ENCODE data around the gene FUT7. TPM values are rescaled to one million over a fixed set of nuclear protein-coding genes. Genes with fewer than 3 reads are reported as not detected.

Gene FUT7
- total RNA-seq, 2 donors from 2014 or later = 12.1 to 27.9 TPM

GRCh38 chr9:137023583-137023991 lies 8.3 kb downstream of the FUT7 start:
- ATAC-seq (replicated peaks) = no peak
- H3K4me1 Mint-ChIP-seq = no peaks in the 10 kb centered on the region
- H3K27me3 Mint-ChIP-seq = no peaks in the 10 kb centered on the region
- no peak overlapping the region for H3K27ac Mint-ChIP-seq
- H3K9me3 Mint-ChIP-seq = no peaks in the 10 kb centered on the region
- no peaks in the 10 kb centered on the region for H3K36me3 Mint-ChIP-seq (ENCODE audit: low read depth)
- H3K4me3 Mint-ChIP-seq = no peak overlapping the region

DNA sequence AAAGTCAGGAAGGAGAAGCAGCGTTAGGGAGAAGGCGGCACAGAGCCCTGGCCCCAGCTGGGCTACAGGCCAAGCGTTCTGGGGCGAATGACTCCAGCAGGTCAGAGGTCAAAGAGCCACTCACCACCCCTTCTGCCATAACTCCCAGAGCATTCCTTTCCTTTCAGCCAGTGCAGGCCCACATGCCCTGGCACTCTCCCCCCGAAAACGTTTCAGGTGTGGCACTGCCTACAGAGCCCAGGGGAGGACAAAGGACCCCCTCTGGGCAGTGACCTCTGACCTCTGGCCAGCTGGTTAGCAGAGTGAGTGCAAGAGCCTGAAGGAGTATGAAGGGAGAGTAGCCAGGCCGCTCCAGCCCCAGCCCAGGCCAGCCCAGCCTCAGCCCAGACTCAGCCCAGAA lies 8.7 kb downstream of the FUT7 start:
- Mint-ChIP-seq H3K9me3 (no peaks in the 10 kb centered on the region), H3K4me1 (no peaks in the 10 kb centered on the region), H3K4me3 (no peak overlapping the region), H3K27ac (no peak overlapping the region), H3K27me3 (no peaks in the 10 kb centered on the region), H3K36me3 (ENCODE audit: low read depth) (no peaks in the 10 kb centered on the region)
- no peak for ATAC-seq (replicated peaks)

- Mint-ChIP-seq H3K36me3 (ENCODE audit: low read depth) (no peaks in the 10 kb centered on the region), H3K9me3 (no peaks in the 10 kb centered on the region), H3K4me1 (no peaks in the 10 kb centered on the region), H3K4me3 (no peak overlapping the region), H3K27ac (no peak overlapping the region), H3K27me3 (no peaks in the 10 kb centered on the region)
- no peak for ATAC-seq (replicated peaks)
Measured at GRCh38 chr9:137022662-137023008, 9.3 kb downstream of the FUT7 start.

DNA sequence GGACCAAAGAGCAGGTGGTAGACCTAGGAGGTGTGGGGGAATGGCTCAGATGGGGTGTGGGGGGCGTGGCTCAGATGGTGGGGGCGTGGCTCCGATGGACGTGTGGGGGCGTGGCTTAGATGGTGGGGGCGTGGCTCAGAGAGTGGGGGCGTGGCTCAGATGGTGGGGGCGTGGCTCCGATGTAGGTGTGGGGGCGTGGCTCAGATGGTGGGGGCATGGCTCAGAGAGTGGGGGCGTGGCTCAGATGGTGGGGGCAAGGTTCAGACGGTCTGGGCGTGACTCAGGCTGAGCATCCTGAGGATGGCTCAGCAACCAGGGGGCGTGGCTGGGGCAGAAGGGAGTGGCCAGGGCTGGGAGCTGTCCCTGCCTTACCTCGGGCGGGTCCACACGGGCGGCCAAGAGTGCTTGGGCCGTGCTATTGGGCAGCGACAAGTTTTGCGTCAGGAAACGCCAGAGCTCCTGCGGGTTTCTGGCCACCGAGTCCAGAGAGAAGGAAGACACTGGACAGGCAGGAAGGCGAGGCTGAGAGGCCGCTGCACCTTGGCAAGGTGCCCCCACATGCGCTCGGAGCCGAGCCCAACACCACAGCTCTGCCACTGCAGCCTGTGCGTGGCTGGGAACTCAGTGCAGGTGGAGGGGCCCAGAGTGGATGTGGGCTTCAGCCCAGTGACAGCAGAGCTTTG lies 9.8 kb downstream of the FUT7 start:
- Mint-ChIP-seq H3K4me3 (no peak overlapping the region), H3K36me3 (ENCODE audit: low read depth) (peaks cover under 1% of the 10 kb centered on the region), H3K27me3 (no peaks in the 10 kb centered on the region), H3K9me3 (no peaks in the 10 kb centered on the region), H3K4me1 (no peaks in the 10 kb centered on the region), H3K27ac (no peak overlapping the region)
- ATAC-seq (replicated peaks) = peak; percentile 91

- no peaks in the 10 kb centered on the region for H3K27me3 Mint-ChIP-seq
- H3K36me3 Mint-ChIP-seq (ENCODE audit: low read depth) = peaks cover 6% of the 10 kb centered on the region
- no peaks in the 10 kb centered on the region for H3K9me3 Mint-ChIP-seq
- ATAC-seq (replicated peaks) = no peak
- H3K27ac Mint-ChIP-seq = no peak overlapping the region
- H3K4me3 Mint-ChIP-seq = no peak overlapping the region
- no peaks in the 10 kb centered on the region for H3K4me1 Mint-ChIP-seq
Measured at GRCh38 chr9:137021568-137021978, 10.3 kb downstream of the FUT7 start.

DNA sequence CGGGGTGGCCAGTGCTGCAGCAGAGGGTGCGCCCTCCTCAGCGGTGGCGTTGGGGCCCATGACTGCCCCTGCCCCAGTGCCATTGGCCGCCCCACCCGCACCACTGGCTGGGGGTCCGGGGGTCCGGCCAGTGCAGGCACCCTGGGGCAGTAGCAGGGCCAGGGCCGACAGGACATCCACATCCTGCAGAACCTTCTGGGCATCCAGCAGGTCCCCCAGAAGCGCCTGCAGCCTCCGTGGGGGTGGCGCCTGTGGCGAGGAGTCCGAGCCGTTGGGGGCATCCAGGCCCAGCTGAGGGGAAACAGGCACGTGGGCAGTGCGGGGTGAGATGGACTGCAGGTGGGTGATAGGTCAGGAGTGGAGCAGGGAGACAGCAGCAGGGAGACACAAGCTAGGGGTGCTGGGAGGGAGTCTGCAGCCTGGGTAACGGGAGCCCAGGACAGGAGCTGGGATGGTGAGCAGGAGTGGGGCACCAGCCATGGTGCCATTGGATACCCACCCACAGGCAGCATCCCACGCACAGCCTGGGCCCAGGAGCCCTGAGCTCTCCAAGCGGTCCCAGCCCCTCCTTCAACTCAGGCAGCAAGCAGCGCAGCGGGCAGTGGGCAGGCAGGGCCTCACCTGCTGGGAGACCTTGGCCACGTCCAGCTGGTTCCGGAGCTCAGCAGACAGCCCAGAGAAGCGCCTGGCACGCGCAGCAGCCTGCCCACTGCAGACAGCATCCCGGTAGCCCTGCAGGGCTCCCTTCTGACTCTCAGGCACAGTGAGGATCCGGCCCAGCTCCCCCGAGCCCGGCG lies 10.9 kb downstream of the FUT7 start:
- H3K36me3 Mint-ChIP-seq (ENCODE audit: low read depth) = peaks cover 6% of the 10 kb centered on the region
- no peaks in the 10 kb centered on the region for H3K4me1 Mint-ChIP-seq
- no peak for ATAC-seq (replicated peaks)
- no peak overlapping the region for H3K4me3 Mint-ChIP-seq
- no peaks in the 10 kb centered on the region for H3K27me3 Mint-ChIP-seq
- H3K9me3 Mint-ChIP-seq = no peaks in the 10 kb centered on the region
- no peak overlapping the region for H3K27ac Mint-ChIP-seq

DNA sequence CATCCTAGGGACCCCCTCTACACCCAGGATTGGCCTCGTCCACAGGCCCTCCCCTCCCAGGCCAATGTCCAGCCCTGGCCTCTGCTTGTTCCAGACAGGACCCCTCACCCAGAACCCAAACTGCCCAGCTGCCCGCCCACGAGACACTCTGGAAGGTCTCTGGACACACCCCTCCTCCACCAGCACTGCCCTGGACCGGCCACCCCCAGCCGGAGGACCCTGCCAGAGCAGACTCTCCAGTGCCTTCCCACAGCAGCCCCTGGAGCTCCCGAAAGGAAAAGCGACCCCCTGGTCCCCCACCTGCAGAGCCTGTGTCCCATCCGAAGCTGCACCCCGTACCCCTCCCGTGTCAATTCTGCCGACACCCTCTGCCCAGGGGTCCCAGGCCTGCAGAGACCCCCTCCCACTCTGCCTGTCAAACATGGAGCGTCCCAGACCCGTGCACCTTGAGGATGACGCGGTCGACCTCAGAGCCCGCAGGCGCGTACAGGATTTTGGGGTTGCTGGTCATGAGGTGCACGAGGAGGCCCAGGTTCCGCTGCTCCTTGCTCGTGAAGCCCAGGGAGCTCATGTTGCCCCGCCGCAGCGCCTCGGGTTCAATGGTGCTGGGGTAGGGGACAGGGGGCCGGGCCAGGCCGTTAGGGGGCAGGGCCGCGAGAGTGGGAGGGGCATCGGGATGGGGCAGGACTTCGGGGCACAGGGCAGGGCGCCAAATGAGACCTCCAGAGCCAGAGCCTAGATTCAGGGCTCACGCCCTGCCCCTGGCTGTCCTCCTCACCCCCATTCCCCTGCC lies 11.8 kb downstream of the FUT7 start:
- H3K27me3 Mint-ChIP-seq = no peaks in the 10 kb centered on the region
- ATAC-seq (replicated peaks) = no peak
- H3K4me3 Mint-ChIP-seq = no peak overlapping the region
- no peaks in the 10 kb centered on the region for H3K9me3 Mint-ChIP-seq
- peaks cover 6% of the 10 kb centered on the region for H3K36me3 Mint-ChIP-seq (ENCODE audit: low read depth)
- no peak overlapping the region for H3K27ac Mint-ChIP-seq
- H3K4me1 Mint-ChIP-seq = no peaks in the 10 kb centered on the region

DNA sequence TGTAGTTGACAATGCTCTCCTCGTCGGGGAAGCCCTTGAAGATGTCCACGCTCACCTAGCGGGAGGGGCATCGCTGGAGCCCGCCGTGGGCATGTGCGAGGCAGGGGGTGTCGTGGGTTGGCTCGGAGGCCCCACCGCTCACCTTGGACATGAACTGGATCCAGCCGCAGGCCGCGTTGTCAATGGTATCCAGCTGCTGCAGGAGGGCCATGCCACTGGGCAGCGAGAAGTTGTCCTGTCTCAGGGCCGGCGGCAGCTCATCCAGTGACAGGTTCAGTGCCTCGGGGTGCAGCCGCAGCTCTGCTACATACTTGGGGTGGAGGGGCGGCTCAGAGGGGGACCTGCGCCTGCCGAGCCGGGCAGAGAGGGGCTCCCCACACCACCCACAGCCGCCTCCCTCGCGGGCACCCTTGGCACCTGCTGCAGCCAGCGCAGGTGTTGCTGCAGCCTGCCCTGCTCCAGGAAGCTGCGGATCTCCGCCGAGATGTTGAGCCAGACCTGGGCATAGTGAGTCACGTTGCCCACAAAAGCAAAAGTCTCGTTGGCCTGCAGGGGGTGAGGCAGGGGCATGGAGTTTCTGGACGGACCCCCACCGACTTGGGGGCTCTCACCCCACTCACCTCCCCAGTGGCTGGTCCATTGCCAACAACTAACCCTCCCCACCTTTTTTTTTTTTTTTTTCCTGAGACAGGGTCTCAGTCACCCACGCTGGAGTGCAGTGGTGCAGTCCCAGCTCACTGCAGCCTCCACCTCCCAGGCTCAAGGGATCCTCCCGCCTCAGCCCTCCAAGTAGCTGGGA lies 12.9 kb downstream of the FUT7 start:
- no peaks in the 10 kb centered on the region for H3K4me1 Mint-ChIP-seq
- no peaks in the 10 kb centered on the region for H3K9me3 Mint-ChIP-seq
- H3K36me3 Mint-ChIP-seq (ENCODE audit: low read depth) = peaks cover 6% of the 10 kb centered on the region
- no peak overlapping the region for H3K27ac Mint-ChIP-seq
- no peak for ATAC-seq (replicated peaks)
- no peak overlapping the region for H3K4me3 Mint-ChIP-seq
- no peaks in the 10 kb centered on the region for H3K27me3 Mint-ChIP-seq

DNA sequence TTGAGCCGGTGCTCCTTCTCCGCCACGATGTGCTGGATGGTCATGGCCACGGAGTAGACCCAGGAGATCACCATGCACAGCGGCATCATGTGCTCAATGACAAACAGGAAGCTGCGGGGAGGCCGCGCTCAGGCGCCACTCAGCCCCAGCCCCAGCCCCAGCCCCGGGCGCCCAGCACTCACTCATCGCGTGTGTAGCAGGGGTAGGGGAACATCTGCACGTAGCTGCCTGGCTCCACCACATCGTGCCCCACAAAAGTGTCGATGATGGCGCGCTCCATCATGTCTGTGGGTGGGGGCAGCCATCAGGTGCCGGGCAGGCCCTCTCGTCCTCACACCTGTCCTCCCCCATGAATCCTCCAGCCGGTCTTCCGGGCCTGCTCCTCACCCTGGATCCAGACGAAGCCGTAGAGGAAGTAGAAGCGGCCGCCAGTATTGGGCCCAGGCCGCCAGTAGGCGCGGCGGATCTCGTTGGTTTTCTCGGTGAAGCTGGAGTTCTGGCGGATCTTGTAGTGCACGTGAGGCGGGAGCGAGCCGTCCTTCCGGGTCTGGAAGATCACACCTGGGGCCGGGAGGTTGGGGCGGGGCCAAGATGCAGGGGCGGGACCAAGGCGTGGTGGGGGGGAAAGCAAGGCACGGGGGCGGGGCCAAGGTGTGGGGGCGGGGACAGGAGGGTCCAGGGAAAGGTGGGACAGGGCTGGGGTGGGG lies 13.9 kb downstream of the FUT7 start:
- ATAC-seq (replicated peaks) = no peak
- Mint-ChIP-seq H3K4me1 (no peaks in the 10 kb centered on the region), H3K9me3 (no peaks in the 10 kb centered on the region), H3K27me3 (no peaks in the 10 kb centered on the region), H3K36me3 (ENCODE audit: low read depth) (peaks cover 6% of the 10 kb centered on the region), H3K27ac (no peak overlapping the region), H3K4me3 (no peak overlapping the region)

- Mint-ChIP-seq H3K27ac (no peak overlapping the region), H3K9me3 (no peaks in the 10 kb centered on the region), H3K4me3 (no peak overlapping the region), H3K36me3 (ENCODE audit: low read depth) (peaks cover 6% of the 10 kb centered on the region), H3K27me3 (no peaks in the 10 kb centered on the region), H3K4me1 (no peaks in the 10 kb centered on the region)
- ATAC-seq (replicated peaks) = no peak
Measured at GRCh38 chr9:137017071-137017470, 14.8 kb downstream of the FUT7 start.

GRCh38 chr9:137016436-137016835 lies 15.5 kb downstream of the FUT7 start:
- Mint-ChIP-seq H3K4me1 (no peaks in the 10 kb centered on the region), H3K4me3 (no peak overlapping the region), H3K36me3 (ENCODE audit: low read depth) (peaks cover 9% of the 10 kb centered on the region), H3K27ac (no peak overlapping the region), H3K9me3 (no peaks in the 10 kb centered on the region), H3K27me3 (no peaks in the 10 kb centered on the region)
- no peak for ATAC-seq (replicated peaks)

GRCh38 chr9:137015976-137016375 lies 15.9 kb downstream of the FUT7 start:
- Mint-ChIP-seq H3K27me3 (no peaks in the 10 kb centered on the region), H3K36me3 (ENCODE audit: low read depth) (peaks cover 13% of the 10 kb centered on the region), H3K27ac (no peak overlapping the region), H3K9me3 (no peaks in the 10 kb centered on the region), H3K4me1 (no peaks in the 10 kb centered on the region), H3K4me3 (no peak overlapping the region)
- ATAC-seq (replicated peaks) = no peak

GRCh38 chr9:137015540-137015930 lies 16.4 kb downstream of the FUT7 start:
- Mint-ChIP-seq H3K27me3 (no peaks in the 10 kb centered on the region), H3K4me3 (no peak overlapping the region), H3K36me3 (ENCODE audit: low read depth) (peaks cover 13% of the 10 kb centered on the region), H3K4me1 (no peaks in the 10 kb centered on the region), H3K9me3 (no peaks in the 10 kb centered on the region), H3K27ac (no peak overlapping the region)
- no peak for ATAC-seq (replicated peaks)
